DMS 273 treated with DMSO at 0.1 percent for 48 hours (cell line): ENCODE data around the gene DCUN1D3.

Experiments
- DNase-seq: peaks from one replicate; lab custom pipeline; 2025; lab: John Stamatoyannopoulos, UW

Gene DCUN1D3

DNA sequence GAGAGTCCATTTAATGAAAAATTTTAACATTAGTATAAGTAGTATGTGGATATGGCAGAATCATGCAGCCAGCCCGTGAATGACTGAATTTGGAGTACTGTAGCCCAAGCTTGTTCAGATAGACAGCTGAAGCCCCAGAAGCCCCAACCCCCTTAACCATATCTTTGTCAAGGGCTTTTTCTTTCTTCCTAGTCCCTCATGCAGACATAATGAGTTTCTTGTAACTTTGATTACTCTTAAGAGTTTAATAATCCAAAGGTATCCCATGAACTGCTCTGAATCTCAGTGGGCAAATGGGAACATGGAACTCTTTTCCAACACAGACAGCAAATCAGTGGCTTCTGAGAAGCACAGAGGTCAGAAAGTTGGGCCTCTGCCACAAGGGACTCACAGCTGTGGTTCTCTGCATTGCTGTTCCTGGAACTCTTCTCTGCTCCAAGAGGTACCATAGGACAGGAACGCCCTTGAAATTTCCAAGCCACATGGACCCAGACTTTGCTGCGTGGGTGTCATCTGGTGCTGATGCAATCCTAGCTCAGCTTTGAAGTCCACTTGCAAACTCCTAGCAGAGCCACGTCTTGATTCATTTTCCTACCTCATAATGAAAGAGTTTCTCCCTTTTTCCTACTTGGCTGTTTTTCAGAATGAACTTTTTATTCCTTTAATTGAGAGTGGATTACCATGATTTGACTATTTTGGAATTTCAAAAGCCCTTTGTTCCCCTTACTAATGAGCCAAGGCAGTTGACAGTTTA is 18.5 kb upstream of the DCUN1D3 start:
- DNase-seq = no peak

DNA sequence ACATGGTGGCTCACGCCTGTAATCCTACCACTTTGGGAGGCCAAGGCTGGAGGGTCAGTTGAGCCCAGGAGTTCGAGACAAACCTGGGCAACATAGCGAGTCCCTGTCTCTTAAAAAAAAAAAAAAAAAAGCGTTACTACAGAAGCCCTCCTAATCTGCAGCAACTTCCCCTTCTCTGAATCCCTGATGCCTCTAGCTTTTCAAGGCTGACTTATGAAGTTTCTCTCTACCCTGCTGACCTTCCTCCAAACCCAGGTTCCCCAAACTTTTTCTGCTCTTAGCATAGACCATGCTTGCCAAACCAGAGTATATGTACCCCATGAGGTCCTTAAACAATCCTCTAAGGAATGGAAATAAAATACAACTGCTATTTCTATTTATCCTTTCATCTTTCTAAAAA is 16.8 kb upstream of the DCUN1D3 start:
- DNase-seq = no peak

DNA sequence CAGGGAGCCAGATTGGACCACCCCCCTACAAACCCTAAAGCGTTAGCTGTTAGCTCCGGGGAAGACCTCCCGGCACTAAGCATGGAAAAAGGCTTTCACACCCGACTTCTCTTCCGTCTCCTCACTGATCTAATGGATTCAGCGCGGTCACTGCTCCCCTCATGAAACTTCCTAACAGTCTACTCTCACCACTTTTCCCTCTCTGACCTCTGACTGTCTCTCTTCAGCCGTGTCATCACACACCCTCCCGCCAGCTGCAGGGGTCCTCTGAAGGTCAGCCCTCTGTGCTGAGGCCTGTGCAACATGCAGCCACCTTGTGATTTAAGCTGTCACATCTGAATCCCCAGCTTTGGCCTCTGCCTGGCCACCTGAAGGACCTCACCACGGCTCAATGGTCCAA is 16.1 kb upstream of the DCUN1D3 start:
- DNase-seq = no peak

DNA sequence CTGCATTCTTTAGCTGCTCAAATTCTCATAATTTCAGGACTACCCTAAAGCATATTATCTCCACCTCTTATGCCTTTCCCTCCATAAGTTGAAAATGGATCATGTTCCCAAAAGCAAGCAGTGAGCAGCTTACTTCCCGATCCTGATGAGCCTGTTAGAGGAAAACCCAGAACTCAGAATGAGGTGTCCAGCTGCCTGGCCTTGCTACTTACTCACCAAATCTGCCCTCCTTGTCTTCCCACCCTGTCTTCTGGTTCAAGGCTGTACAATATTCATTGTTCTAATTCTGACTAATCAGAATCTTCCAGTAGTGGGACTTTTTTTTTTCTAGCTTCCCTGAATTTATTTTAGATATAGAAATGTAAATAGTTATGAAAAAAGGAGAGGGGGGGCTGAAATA is 11.2 kb upstream of the DCUN1D3 start:
- DNase-seq = no peak

DNA sequence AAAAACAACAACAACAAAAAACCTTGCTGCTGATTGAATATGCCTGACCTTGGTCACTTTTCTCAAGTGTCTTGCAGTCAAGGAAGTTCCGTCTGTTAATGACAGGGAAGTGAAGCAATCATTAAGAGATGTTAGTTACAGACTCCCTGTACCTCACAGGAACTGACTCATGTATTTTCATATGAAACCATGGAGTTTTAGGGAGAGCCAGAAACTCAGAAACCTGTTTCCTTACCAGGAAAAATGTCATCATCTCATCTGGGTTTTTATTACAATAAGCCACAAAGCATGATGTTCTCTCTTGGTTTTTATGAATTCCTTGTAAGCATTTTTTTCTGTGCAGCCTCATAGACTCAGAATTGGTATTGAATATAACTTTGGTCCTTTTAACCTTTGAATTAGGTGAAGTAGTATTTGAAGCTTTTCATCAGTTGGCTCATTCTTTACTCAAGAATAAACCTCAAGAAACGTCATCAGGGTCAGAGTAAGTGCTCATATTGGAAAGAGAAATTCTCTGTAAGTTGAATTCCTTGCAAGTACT is 10.7 kb upstream of the DCUN1D3 start:
- no peak for DNase-seq

DNA sequence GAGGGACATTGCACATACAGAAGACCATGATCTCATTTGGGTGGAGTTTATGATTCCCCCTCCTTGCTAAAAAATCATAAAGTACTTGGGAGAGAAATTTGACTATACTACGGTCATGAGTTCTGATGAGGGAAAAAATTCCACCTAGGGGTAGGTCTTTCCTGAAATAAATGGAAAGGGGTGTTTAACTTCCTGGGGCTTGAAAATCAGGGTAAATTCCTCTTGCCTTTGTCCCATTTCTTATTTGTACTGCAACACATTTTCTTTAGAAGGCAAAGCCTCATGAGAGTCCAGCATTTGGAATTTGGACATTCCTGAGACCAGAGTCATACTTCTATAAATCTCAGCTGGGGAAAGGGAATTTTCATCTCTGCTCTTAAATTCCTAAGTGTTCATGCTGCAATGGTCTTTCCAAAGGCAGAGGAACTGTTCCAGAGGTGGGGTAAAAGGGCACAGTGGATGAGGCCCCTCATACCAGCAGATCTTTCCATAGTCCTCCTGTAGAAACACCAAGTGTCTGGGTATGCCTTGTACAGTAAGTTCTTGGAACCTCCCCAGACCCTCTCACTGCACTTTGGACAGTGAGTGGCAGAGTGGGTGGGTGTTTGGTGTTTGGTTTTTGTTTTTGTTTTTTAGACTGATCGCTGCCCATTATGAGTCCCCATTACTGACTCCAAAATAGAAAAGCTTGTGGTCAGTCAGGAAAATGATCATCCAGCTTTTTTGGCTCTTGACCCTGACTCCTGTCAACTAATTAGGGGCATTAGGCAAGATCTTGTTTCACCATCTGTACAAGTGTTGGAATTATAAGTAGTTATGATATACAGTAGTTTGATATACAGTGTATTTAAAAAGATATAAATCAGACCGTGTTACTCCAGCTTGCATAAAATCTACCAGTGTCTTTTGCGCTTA is 6.4 kb upstream of the DCUN1D3 start:
- no peak for DNase-seq

DNA sequence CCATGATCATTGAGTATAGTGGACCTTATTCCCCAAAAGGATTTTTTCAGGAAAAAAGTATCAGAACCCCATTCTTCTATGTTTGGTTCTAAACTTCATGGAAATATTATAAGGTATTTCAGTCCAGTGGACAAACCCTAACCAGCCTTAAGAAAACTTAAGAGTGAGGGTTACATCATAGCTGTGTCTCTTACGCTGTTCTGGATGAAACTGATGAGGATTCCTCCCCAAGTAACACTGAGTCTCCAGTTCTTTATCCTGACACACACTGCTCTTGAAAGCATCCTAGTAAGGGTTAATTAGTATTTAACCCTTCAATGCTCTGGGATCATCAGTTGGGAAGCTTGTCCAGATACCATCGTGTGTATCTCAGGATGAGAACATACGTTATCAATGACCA is 5.4 kb upstream of the DCUN1D3 start:
- no peak for DNase-seq

DNA sequence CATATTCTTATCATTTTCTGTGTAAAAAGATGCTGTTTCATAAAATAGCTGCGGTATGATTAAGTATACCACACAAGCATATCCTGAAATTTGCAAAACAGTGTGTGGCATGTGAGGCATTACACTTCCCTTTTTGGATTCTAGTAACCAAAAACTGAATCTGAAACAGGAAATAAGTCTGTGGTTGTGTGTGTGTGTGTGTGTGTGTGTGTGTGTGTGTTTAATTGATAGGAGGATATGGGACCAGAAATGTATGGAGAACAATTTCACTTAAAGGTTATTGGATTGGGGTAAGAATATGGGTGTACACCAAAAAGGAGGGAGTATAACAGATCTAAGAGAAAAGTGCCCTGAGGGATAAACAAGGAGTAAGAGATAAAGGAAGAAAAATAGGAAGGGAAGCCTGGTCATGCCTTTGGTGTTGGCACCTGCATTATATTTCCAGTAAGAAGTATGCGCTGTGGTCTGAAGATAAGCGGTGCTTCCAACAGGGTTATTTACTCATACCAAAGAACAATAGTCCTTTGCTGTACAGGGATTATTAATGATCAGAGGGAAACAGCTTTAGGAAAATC is 4.4 kb upstream of the DCUN1D3 start:
- DNase-seq = no peak

DNA sequence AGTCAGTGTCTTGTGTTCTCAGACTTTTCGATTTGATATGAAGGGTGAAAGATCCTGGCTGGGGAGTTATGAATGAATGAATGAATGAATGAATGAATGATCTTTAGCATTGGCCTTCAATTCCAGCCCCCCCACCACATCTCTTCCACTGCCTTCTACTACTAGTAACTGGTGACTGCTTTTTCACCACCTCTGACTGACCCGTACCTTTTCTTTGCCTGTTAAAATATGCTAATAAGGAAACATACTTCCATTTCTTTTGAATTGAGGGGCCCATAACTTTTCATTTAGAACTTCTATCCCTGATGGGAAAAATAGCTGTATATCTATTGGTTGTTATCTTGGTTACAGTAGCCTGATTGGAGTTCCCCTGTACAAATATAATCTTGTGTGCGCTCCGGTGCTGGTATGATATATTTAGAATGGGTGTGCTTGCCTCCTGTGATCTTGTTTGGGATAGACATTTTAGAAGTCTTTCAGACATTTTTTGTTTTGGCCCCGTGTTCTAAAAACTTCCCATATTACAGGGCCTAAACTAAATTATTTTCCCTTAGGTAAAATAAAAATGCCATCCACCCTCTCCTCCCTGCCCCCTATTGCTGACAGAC is 3.8 kb upstream of the DCUN1D3 start:
- DNase-seq = no peak

DNA sequence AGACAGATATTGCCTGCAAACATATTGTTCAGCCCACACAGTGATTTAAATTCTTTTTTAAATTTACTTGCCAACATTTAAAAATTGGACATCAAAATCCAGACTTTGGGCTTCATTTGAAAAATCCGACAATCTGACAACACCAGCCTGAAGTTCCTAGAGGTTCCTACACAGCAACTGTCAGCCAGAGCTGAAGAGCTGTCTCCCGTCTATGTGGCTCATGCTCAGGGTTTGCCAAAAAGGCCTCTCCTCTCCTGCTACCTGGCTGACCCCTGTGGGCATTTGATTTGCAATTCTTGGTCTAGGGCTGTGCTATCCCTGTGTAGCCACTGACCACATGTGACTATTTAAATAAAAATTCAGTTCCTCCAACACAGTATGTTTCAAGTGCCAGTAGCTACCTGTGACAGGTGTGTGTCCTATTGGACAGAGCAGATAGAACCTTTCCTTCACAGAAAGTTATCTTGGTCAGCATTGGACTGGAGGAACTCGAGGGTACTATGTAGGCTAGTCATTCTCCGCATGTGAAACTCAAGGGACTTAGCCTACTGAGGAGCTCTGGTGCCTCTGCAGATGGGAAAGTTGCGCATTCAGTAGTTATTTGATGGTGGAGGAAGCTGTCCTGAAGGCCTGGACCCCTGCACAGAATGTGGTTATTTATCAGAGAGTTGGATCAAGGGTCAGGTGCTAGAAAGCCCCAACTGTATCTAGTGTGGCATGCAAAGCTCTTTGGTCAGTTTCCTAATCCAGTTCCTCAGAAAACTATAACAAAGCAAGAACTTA is 3.1 kb upstream of the DCUN1D3 start:
- DNase-seq = no peak

DNA sequence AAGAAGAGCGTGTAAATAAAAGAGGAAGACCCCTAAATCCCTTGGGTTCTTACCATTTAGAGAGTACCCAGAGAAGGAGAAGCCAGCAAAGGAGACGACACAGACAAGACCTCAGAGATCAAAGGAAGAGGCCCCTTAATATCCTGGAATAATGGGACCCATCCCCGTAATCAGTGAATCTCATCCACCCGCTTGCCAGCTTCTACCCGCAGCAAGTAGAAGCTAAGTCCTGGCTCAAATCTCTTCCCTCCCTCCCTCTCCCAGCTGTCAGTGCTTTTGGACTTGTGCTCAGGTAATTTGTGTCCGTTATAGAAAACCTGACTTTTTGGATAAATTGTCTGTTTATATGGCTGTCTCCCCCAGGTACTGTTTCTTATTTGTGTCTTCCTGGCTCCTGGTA is 2.3 kb upstream of the DCUN1D3 start:
- no peak for DNase-seq

DNA sequence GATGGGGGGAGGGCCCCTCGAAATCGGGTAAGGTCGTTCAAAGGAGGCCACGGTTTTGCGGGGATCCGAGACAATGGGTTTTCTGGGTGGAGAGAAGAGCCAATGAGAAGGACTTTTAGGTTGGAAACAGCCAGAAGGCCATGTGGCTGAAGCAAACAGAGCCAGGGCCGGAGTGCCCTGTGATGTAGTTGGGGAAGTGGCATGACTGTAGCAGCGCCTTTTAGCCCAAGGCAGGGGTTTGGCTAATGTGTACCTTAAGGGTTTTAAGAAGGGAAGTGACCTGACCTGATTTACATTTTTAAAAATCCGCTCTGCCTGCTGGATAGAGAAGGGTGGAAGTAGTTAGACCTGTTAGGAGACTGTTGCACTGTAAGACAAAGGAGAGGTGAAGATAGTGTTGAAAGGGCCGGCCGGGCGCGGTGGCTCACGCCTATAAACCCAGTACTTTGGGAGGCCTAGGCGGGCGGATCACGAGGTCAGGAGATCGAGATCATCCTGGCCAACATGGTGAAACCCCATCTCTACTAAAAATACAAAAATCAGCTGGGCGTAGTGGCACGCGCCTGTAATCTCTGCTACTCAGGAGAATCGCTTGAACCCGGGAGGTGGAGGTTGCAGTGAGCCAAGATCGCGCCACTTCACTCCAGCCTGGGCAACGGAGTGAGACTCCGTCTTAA is 1.4 kb upstream of the DCUN1D3 start:
- no peak for DNase-seq

DNA sequence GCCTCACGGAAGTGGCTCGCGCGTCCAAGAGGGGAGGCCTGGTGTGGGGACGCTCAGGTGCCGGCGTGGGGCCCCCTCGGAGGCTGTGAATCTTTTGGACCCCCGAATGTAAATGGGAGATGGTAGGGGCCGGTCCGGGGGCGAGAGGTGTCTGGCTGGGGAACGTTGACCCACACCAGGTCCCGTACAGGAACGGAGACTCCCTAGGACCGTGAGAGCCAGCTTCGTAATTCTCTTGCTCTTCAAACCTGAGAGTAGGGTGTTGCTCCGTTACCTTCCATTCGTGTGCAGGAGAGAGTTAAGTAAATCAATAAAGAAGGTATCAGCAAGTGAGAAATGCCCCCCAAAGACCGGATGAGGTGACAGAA is 894 bp upstream of the DCUN1D3 start:
- no peak for DNase-seq

DNA sequence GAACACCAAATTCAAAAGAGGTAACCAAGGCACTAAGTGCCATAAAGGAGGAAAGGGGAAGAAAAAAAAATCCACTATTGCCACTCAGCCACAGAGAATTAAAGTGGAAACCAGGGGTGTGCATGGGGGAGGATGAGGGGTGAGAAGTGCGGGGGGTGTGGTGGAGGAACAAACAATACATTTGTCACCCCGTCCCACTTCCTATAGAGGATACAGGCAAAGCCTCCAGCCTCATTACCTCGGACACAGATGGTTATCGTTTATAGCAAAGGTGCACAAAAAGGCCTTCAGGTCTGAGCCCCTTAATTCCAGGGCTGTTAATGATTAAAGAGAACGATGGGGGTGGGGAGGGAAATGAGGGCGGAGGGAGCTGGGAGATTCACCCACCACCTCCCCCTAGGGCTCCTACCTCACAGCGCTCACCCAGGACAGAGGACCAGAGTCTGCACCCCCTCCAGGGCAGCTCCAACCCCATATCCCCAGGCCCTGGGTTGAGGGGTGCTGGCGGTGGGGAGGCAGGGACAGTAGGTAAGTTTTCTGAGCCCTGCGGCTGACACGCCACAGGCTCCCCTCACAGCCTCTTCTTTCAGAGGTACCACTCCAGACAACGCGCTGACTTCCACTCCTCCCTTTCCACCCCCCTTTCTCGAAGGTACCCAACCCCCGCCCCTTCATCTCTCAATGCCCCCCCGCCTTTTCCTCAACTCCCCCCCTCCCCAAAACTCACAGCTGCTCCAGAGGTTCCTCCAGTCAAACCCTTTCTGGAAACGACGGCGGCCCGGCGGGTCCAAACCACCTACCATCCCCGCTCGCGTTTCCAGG is 470 bp downstream of the DCUN1D3 start:
- no peak for DNase-seq

DNA sequence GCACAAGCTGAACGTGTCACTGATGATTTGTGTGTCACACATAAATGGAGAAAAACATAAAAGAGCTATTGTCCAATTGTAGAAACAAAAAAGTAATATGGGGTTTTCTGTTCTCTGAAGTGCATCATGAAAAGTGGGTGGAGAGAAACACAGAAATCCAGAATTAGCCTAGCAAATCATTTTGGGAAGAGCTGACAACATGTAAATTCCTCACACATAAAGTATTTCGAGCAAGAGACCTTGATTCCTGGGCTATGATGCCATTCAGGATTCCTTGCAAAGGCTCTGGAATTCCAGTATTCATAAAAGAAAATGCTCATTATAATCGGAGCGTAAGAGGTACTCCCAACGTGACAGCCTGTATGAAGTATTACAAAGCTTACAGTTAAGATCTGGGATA is 1.1 kb downstream of the DCUN1D3 start:
- no peak for DNase-seq

DNA sequence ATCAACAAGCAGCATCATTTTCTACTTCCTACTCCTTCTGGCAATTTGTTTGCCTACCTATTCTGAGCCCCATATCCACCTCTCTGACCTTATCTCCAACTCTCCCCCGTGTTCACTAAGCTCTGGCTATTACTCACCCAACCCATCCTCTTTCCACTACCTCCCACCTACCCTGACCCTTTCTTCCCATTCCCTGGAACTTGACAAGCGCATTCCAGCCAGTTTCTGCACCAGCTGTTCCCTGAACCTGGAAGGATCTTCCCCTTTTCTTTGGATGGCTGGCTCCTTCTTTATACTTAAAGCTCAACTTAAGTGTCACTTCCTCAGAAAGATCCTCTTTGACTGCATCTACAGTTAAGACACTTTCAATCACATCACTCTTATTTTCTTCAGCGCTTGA is 2.2 kb downstream of the DCUN1D3 start:
- DNase-seq = no peak

DNA sequence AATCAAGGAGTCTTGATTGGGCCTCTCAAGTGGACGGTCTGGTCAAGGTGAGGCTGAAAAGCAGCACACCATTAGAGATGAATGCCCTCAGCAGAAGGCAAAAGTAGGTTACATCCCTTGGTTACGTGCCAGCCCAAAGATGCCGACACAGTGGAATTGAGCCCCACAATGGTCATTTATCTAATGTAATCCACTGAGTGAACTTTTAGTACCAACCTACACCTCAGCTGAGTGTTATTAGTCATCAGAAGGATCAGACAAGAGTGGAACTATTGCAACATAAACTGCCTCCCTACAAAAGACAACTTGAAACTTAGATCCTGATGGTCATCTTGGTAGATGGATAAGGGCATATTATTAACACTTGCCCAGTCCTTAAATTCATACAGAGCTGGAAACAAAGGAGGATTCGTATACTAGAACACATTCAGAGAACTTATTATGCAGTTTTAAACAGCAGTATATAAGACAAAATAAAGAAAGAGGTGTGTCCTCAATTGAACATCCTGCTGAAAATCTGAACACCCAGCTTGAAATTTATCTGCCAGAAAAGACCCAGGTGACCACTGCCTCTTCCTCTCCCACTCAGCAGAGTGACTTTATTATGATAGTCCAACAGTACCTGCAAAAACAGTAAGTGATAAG is 2.8 kb downstream of the DCUN1D3 start:
- no peak for DNase-seq

DNA sequence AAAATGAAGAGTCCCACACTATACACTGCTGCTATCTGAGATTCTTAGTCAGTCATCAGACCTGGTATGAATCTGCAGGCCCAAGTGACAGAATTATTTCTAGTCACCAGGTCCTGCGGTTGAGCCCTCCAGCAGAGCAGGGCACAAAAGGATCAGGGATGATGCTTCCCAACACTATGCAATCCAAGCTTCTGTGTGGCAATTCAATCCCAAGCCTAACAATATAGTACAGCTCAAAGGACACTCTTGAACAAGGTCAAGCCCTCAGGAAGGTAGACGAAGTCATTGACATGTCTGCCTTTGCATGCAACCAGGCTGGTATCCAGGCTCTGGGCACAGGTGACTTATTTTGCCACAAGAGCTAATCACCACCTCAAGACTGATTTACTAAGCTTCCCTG is 5.8 kb downstream of the DCUN1D3 start:
- no peak for DNase-seq

DNA sequence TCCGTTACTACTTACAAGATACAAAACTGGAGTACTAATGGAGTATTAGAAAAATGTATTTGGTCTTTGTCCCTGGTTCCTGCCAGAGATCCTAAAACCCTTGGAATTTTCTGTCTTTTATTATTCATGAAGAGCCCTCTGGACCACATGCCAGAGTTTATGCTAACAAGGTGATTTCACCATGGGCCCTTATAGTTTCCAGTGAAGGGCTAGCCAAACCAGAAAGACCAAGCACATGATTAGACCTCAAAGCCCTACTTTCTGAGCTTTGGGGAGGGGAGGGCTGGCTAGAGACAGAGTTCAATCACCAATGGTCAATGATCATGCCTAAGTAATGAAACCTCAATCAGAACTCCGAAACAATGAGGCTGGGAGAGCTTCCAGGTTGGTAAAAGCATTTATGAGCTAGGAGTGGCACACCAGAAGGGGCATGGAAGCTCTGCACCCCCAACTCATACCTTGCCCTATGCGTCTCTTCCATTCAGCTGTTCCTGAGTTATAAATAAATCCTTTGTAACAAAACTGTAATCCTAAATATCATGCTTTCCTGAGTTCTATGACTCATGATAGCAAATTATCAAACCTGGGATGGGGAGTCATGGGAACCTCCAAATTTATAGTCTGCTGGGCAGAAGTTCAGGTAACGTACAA is 10.4 kb downstream of the DCUN1D3 start:
- DNase-seq = no peak
